Erythroblast (primary cell): ENCODE data around the gene SLC25A26.

Source experiments
- DNase-seq, 2 experiments: peaks; one replicate each; lab custom pipeline; 2025; lab: John Stamatoyannopoulos, UW
- GATA1 ChIP-seq: IDR thresholded peaks from 2 replicates; pipeline ENCODE4 v1.6.1; 2011; ENCODE audit warnings: low read depth, mild to moderate bottlenecking, control low read depth, low read length, moderate library complexity
- POLR2A ChIP-seq: IDR thresholded peaks from 2 replicates; pipeline ENCODE4 v1.6.1; 2011; ENCODE audit warnings: mild to moderate bottlenecking, low read length

Gene SLC25A26

DNA sequence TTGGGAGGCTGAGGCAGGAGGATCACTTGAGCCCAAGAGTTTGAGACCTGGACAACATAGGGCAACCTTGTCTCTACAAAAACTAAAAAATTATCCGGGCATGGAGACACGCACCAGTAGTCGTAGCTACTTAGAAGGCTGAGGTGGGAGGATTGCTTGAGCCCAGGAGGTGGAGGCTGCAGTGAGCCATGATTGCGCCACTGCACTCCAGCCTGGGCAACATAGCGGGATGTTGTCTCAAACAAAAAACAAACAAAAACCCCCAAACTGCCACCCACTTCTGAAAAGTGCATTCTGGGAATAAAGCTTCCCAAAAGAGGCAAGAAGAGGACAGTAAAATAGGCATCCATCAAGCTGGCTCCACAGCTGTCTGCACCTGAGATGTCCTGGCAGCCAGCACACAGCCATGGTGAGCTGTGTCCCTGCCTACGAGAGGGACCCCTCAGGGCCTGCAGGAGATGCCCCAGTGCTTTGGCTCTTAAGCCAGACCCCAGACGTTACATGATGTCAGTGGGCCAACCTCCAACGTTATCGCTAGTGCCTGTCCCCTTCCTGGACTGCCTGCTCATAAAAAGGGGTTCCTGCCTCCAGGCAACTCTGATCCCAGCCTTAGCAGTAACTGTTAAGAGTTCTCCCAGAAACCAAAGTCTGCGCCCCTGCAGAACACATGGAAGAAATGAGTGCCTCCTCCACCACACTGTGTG lies 178.9 kb downstream of the SLC25A26 start:
- no peak for DNase-seq
- TF ChIP-seq POLR2A (no peak), GATA1 (no peak)

DNA sequence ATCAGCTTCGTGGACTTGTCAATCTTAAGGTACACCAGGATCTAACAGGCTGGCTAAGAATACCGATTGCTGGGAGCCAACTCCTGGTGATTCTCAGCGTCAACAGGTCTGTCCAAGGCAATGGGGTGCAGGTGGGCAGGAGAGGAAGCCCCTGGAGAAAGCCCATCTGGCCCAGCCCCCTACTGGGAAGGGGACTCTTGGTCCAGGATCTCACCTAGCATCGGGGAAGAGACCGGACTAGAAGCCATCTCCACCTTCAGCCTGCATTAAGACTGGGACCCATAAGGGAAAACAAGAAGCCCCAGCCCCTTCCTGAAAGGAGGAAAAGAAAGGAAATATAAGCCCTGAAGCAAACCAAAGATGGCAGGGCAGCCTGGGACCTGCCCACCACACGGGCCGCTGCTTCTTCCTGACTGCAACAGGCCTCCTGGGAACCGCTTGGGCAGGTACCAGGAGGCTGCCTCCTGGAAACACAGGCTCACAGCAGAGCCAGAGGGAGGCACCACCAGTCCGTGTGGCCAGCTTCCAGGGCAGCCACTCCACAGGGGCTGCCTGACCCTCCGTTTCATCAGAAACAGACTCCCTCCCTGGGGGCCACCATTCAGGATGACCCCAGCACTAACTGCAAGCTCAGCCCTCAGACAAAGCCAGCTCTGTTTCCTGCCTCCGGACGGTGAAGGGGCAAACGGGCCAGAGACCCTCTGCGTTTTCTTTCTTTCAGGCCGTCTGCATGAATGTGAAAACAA lies 179.8 kb downstream of the SLC25A26 start:
- no peak for DNase-seq
- TF ChIP-seq GATA1 (no peak), POLR2A (no peak)

DNA sequence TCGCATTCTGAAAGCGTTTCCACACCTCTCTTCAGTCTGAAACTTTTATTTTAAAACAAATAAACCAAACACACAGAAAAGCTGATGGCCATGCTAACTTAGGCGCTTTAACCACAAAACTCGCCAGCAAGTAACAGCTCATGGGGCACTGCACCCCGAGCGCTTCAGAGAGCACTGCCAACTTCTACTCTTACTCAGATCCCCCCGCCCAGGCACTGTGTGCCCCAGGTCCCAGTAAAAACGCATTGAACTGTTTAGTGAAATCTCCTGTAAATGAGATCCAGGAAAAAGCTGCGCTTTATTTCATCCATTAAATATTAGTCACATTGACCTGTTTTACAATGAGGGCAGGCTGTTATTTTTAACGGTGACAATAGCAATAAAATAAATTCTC lies 180.4 kb downstream of the SLC25A26 start:
- TF ChIP-seq POLR2A (no peak), GATA1 (no peak)
- no peak for DNase-seq

DNA sequence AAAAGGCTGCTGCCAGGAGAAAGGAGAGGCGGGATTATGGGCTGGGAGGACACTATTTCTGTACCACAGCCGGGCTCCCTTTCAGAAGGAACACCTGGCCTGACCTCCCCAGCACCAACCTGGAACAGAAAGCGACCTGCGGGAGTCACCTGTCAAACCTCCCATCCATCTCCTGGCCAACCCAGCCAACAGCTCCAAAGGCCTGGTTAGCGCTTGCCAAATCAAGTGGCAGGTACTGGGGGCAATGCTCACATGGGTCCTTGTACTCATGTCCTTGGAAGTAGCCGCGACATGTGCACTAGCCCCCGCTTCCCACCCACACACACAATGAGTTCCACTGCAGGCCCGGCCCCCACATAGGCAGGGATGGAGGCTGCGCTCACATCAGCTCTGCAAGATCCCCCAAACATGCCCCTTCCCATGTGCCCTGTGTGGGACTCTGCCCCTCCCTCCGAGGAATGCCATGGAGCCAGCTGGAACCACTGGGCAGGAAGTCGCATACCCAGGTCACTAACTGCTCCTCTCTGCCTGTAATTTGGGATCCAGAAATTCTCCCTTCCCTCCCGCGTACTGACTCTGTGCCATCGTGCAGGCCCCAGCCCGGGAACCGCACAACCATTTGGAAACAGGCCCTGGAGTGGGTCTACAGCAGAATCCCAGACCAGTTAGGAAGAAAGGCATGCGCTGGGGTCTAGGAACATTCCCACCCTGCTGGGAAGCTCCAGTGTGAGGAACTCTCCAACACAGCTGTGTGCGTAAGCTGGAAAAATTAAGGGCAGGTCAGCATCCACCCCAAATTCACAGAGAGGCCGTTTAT lies 181.1 kb downstream of the SLC25A26 start:
- DNase-seq = no peak
- TF ChIP-seq POLR2A = no peak
- TF ChIP-seq GATA1 = no peak

DNA sequence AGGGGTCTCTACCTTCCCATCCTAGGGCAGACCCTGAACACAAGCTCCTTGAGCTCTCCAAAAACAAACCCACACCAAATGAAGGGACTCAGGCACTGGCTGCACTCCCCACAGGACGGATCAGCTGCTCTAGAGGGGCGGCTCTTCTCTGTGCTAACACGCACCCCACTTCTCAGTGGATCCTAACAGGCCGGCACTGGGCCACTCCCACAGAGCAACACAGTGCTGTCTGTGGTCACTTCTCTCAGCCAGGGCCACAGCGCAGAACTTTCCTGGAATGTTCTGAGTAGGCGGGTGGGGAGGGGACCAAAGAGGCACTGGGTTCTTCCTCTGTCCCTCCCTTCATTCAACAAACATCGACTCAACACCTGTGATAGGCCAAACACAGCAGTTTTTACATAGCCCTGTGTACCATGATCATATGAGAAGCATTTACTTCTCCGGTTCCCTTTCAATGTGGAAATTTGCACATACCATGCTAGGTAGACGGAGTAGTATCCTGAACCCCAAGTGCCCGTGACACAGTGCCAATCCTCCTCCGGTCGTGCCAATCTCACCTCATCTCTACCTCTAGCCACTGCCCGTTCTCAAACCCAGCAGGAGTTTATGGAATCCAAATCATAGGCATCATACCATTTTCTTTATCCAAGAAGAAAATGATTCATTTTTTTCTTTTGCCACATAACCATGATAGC lies 181.9 kb downstream of the SLC25A26 start:
- DNase-seq = no peak
- TF ChIP-seq POLR2A = no peak
- no peak for TF ChIP-seq GATA1

DNA sequence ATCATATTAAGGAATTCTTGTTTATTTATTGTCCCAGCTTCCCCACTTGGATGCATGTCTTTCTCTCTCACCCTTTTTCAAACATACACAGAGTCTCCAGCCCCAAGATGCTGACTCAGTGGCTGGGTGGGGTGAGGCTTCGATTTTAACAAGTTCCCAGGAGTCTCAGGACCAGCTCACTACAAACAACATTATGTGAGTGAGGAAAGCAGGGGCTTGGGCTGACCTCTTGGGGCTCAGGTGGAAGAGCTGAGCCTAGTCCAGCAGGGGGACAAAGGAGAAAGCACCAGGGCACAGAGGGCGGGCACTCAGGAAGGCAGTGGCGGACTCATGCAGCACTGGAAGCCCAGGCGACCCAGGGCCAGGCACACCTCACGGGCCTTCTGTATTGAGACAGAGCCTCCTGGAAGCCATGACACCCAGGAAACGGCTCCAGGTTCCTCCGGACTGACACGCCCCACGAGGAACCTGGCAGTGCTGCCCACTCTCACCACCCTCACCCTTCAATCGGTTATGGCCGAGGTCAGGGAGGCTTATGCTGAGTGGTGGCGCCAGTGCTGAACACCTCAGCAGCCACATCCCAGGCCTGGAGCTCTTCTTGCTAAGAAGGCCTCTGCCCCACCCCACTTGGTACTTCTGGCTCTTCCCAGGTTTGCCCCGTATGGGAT lies 182.7 kb downstream of the SLC25A26 start:
- TF ChIP-seq GATA1 (no peak), POLR2A (no peak)
- peak in 1 of 2 experiments; percentile 12 for DNase-seq

DNA sequence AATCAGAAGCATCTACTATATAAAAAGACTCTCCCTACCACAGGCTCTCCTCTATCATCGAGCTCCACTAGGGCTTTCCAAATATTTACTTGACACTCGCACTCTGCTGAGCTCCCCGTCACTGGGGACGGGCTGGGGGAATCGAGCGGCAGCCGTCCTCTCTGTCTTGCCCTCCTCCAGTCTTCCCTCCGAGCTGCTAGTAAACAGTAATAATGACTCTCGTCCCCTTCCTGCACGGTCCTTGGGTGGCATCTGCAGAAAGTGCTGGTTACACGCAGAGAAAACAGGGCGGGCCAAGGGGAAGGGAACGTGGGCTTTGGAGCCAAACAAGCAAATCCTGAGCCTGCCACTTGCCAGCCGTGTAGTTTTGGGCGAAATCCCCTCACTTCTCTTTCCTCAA lies 183.4 kb downstream of the SLC25A26 start:
- no peak for TF ChIP-seq GATA1
- TF ChIP-seq POLR2A = no peak
- DNase-seq = no peak

DNA sequence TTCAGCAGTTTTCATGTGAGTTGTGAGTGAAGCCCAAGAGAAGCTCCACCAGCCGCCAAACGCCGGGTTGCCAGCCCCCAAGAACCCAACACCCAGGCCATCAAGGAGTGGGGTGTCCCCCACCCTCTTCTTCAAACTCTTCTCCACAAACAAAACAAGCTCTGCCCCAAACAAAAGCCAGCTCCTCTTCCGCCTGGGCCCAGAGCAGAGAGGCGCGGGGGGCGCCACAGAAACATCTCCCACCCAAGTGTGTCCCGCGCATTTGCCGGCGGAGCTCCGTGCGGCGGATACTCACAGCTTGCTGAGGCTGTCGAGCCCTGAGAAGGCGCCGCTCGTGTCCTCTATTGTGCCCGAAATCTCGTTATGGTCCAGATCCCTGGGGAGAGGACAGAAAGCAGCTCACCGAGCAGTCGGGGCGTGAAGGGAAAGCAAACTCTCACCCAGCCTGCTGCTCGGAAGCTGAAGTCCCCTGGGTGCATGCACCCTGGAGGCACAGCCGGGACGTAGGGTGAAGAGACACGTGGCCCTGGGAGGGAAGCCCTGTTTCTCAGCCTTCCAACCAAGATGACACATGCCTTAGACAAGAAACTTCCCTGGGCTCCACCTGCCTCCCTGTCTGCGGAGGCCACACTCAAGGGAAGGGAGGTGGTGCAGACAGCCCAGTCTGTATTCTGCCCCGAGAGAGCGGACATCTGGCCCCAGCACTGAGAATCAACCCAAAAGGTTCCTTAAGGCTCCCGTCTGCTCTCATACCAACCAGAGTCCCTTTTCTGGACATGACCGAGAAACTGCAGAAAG lies 184.3 kb downstream of the SLC25A26 start:
- no peak for TF ChIP-seq POLR2A
- TF ChIP-seq GATA1 = no peak
- no peak for DNase-seq

DNA sequence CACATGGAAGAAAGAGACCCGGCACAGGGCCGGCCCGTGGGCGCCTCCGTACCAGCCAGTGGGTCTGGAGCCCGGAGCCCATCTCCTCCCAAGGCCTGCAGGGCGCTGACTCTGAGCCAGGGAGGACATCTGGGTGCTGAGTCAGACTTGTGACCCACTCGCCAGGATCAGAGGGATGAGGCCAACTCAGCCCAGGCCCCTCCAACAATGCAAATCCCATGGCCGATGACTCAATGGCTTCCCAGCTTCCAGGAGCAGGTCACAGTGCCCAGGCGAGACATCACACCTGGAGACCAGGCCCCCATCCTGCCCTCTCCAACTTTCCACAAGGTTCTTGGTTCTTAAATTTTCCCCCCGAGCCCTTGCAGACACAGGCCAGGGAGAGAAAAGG lies 184.9 kb downstream of the SLC25A26 start:
- TF ChIP-seq POLR2A (no peak), GATA1 (no peak)
- DNase-seq = no peak

DNA sequence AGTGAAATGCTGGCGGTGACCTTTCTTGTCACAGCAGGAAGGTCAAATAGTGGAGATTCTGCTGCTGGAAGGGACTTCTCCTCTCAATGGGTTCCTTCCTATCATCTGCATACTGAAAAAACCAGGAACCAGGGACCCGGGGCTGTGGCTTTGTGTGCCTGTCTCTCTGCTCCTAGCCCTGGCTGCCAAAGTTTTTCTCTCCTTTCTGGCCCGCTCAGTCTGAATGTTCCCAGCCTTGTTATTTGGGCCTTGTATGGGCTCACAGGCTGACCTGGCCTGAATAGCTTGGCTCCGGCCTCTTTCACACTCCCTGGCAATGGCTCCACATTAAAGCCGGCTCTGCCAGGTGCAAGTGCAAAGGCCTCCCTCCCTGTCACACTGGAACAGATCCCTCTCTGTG lies 185.4 kb downstream of the SLC25A26 start:
- DNase-seq = no peak
- TF ChIP-seq POLR2A (no peak), GATA1 (no peak)

DNA sequence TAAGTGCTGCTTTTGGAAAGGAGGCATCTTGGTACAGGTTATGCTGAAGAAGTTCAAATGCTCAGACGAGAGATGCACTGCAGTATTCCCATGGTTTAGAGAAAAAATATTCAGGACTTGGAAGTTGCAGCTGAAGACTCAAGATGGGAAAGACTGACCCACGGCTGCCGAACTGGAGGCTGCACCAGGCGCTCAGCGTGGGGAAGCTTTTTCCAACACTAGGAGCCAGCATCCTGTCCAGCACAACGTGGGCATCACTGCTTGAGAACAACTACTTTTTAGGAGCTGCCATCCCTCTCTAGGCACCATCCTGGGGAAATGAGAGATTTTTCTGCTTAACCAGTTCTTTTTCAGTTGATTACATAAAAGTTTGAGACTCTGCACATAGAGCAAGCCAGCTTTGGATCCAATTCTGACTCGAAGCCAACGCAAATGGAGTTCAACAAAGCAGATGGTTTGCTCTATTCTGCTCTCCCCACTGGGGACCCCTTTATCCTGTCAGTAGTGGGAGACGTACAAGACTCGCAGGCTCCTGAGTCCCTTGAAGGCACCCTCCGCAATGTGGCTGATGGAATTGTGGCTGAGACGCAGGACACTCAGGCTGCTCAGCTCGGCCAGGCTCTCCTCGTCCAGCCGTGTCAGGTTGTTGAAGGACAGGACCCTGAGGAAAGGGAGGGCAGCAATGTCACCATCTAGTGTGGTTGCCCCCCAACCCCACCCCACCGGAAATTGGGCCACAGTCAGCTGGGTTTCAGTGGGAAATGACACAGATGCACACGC lies 186.2 kb downstream of the SLC25A26 start:
- TF ChIP-seq GATA1 = no peak
- no peak for TF ChIP-seq POLR2A
- no peak for DNase-seq

DNA sequence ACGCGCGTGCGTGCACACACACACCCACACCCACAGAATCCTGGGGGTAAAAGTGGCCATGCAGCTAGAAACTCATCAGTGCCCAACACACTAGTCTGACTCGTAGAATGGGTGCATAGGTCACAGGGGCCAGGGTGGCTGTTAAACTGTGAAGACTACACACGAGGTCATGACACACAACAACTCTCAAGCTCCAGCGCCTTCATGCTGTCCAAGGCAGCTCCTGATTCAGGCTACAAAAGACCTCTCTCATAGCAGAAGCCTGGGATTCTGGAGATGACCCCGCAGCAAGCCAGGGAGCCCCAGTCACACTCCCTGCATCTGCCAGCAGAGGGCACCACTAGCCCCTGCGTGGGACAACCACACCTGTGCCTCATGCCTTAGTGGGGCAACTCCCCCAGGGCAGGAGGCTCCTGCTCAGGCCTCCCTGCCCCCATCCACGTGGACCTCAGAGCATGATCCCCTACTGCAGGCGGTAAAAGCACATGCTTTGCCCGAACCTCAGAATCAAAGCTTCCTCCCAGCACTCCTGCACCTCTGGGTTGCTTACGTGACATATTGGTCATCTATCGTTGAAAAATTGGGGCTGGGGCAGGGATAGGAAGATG lies 186.9 kb downstream of the SLC25A26 start:
- DNase-seq = peak; percentile 35 to 67
- TF ChIP-seq GATA1 (no peak), POLR2A (no peak)
